Activated gamma-delta T cell treated with Interleukin-2 at 50 U/mL for 16 hours (primary cell): ENCODE measurements around the gene DISC1.
"Not testable (repeated sequence)": the region's sequence is repeated elsewhere in the genome, so short reads cannot be mapped to it uniquely, and the experiment has no call there.

ENCODE experiments used
- DNase-seq: peaks from one replicate; pipeline ENCODE4 v3.0.0-alpha.2; 2020

Gene DISC1

GRCh38 chr1:231639819-231640218 lies 13.2 kb downstream of the DISC1 start:
- DNase-seq: no peak

GRCh38 chr1:231641444-231641843 lies 14.9 kb downstream of the DISC1 start:
- DNase-seq: not testable (repeated sequence)

GRCh38 chr1:231642061-231642460 lies 15.5 kb downstream of the DISC1 start:
- DNase-seq: not testable (repeated sequence)

GRCh38 chr1:231642618-231643017 lies 16.0 kb downstream of the DISC1 start:
- DNase-seq: no peak

GRCh38 chr1:231643071-231643934 lies 16.7 kb downstream of the DISC1 start:
- no peak for DNase-seq

- no peak for DNase-seq
Observed at GRCh38 chr1:231643935-231644237, 17.3 kb downstream of the DISC1 start.

- not testable (repeated sequence) for DNase-seq
Observed at GRCh38 chr1:231645634-231646033, 19.0 kb downstream of the DISC1 start.

- DNase-seq: not testable (repeated sequence)
Observed at GRCh38 chr1:231646165-231646564, 19.6 kb downstream of the DISC1 start.

- not testable (repeated sequence) for DNase-seq
Observed at GRCh38 chr1:231651621-231652260, 25.2 kb downstream of the DISC1 start.

- DNase-seq: no peak
Observed at GRCh38 chr1:231653632-231654031, 27.0 kb downstream of the DISC1 start.

GRCh38 chr1:231656741-231657140 lies 30.2 kb downstream of the DISC1 start:
- no peak for DNase-seq

- DNase-seq: not testable (repeated sequence)
Observed at GRCh38 chr1:231658223-231658622, 31.6 kb downstream of the DISC1 start.

GRCh38 chr1:231660198-231660597 lies 33.6 kb downstream of the DISC1 start:
- no peak for DNase-seq

- DNase-seq: no peak
Observed at GRCh38 chr1:231663211-231663792, 36.7 kb downstream of the DISC1 start.

- DNase-seq: no peak
Observed at GRCh38 chr1:231665101-231665500, 38.5 kb downstream of the DISC1 start.

GRCh38 chr1:231665726-231666125 lies 39.1 kb downstream of the DISC1 start:
- DNase-seq: no peak

- DNase-seq: no peak
Observed at GRCh38 chr1:231666220-231666936, 39.8 kb downstream of the DISC1 start.

GRCh38 chr1:231666937-231667608 lies 40.5 kb downstream of the DISC1 start:
- no peak for DNase-seq

- DNase-seq: no peak
Observed at GRCh38 chr1:231667896-231668506, 41.4 kb downstream of the DISC1 start.

- DNase-seq: no peak
Observed at GRCh38 chr1:231668826-231669225, 42.2 kb downstream of the DISC1 start.

- DNase-seq: not testable (repeated sequence)
Observed at GRCh38 chr1:231669864-231670621, 43.5 kb downstream of the DISC1 start.

GRCh38 chr1:231670755-231671154 lies 44.2 kb downstream of the DISC1 start:
- DNase-seq: no peak
